GM19395 (cell line): ENCODE data around the gene ZNF385D.
"Not testable (repeated sequence)": the region's sequence is repeated elsewhere in the genome, so short reads cannot be mapped to it uniquely, and the experiment has no call there.

ENCODE experiments used
- ATAC-seq: cut with Tn5 transposase; IDR thresholded peaks from one replicate; pipeline ENCODE4 v1.9.1; 2021; ENCODE audit warnings: mild to moderate bottlenecking, moderate library complexity; ENCODE audit not compliant: unreplicated experiment

The ZNF385D gene

DNA sequence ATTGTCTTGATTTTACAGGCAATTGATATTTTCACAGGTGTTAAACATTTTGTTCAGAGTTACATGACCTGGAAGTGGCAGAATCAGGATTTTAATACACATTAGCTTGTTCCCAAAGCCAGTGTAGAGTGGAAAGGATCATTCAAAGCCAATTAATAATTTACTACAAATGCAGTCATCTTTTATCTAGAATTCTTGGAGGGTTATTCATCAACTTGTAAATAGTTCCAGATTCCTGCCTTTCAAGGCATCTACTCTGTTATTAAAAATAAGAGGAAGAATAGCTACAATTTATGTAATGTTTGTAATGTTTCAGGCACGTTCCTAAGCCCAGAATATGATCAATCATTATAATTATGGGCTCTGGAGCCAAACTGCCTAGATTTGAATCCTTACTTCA is 358.5 kb downstream of the ZNF385D start:
- ATAC-seq = no peak

- ATAC-seq = no peak
Observed at GRCh38 chr3:21390856-21391255, 360.2 kb downstream of the ZNF385D start.

GRCh38 chr3:21390136-21390535 is 360.9 kb downstream of the ZNF385D start:
- ATAC-seq = no peak

- ATAC-seq = not testable (repeated sequence)
Observed at GRCh38 chr3:21387142-21387826, 363.7 kb downstream of the ZNF385D start.

GRCh38 chr3:21378036-21378435 is 373.0 kb downstream of the ZNF385D start:
- not testable (repeated sequence) for ATAC-seq

- no peak for ATAC-seq
Observed at GRCh38 chr3:21377071-21377769, 373.8 kb downstream of the ZNF385D start.

- no peak for ATAC-seq
Observed at GRCh38 chr3:21372316-21372715, 378.7 kb downstream of the ZNF385D start.
